IMR-90 (cell line): ENCODE data around the gene LRP1-AS. TPM values are rescaled to one million over a fixed set of nuclear protein-coding genes. Genes with fewer than 3 reads are reported as not detected.

ENCODE experiments used
- ATAC-seq: fragments of 200-7000 bp; cut with Tn5 transposase; 2 replicates; pipeline ENCODE4 v1.9.1; 2020; ENCODE audit warnings: low read depth, mild to moderate bottlenecking, moderate library complexity
- BruUV-seq: library from RNA; stranded (reverse); fragments of 400-500 nt; replicated peaks from 2 replicates; lab custom pipeline; 2021; lab: Mats Ljungman, UMichigan
- CTCF ChIA-PET: fragments of 300-600 bp; formaldehyde crosslinking; extraction: SDS; loops from one replicate; lab custom pipeline; 2021; ENCODE audit warnings: antibody characterized with exemption; lab: Yijun Ruan, JAX
- POLR2A ChIA-PET: fragments of 300-600 bp; sonication (Branson Sonifier 250); formaldehyde crosslinking; loops from one replicate; lab custom pipeline; 2022; ENCODE audit warnings: antibody characterized with exemption; ENCODE audit not compliant: unreplicated experiment; lab: Charles Lee
- DNase-seq: peaks from one replicate; pipeline ENCODE4 v3.0.0; 2013
- H2AFZ ChIP-seq: replicated peaks from 2 replicates; pipeline ENCODE3; 2013; ENCODE audit warnings: low read length, mild to moderate bottlenecking; ENCODE audit not compliant: poor library complexity
- H2AK5ac ChIP-seq: 2 replicates; pipeline ENCODE4 v1.6.1; 2013; ENCODE audit warnings: low read depth, low read length, inconsistent platforms
- H2AK9ac ChIP-seq: replicated peaks from 2 replicates; pipeline ENCODE3; 2013; ENCODE audit warnings: mild to moderate bottlenecking, low read depth, low read length, moderate library complexity; ENCODE audit not compliant: poor library complexity
- H2BK120ac ChIP-seq: 2 replicates; pipeline ENCODE4 v1.6.1; 2013; ENCODE audit warnings: low read depth, low read length, inconsistent platforms
- H2BK15ac ChIP-seq: 3 replicates; pipeline ENCODE4 v1.6.1; 2013; ENCODE audit warnings: low read depth, low read length, inconsistent platforms
- H2BK20ac ChIP-seq: 2 replicates; pipeline ENCODE4 v1.6.1; 2013; ENCODE audit warnings: low read depth, mild to moderate bottlenecking, inconsistent platforms, low read length, moderate library complexity
- H2BK5ac ChIP-seq: 2 replicates; pipeline ENCODE4 v1.6.1; 2013; ENCODE audit warnings: mild to moderate bottlenecking, low read depth, low read length, inconsistent platforms; ENCODE audit not compliant: poor library complexity, severe bottlenecking
- H3K14ac ChIP-seq: replicated peaks from 2 replicates; pipeline ENCODE4 v1.6.1; 2013; ENCODE audit warnings: low read depth, low read length, inconsistent platforms
- H3K18ac ChIP-seq: 2 replicates; pipeline ENCODE4 v1.6.1; 2013; ENCODE audit warnings: low read depth, low read length, control low read depth
- H3K23ac ChIP-seq: 2 replicates; pipeline ENCODE4 v1.6.1; 2013; ENCODE audit warnings: low read depth, low read length, inconsistent platforms
- H3K27ac ChIP-seq: 2 replicates; pipeline ENCODE4 v1.5.1; 2013; ENCODE audit warnings: mild to moderate bottlenecking, control low read depth, low read length; ENCODE audit not compliant: insufficient read depth
- H3K27me3 ChIP-seq: 2 replicates; pipeline ENCODE4 v1.6.1; 2013; ENCODE audit warnings: low read length; ENCODE audit not compliant: control insufficient read depth, insufficient read depth
- H3K36me3 ChIP-seq: 2 replicates; pipeline ENCODE4 v1.6.1; 2013; ENCODE audit warnings: low read length, mixed read lengths; ENCODE audit not compliant: control insufficient read depth, insufficient read depth
- H3K4ac ChIP-seq: 2 replicates; pipeline ENCODE4 v1.6.1; 2013; ENCODE audit warnings: low read depth, low read length, inconsistent platforms
- H3K4me1 ChIP-seq: 2 replicates; pipeline ENCODE4 v1.6.1; 2013; ENCODE audit warnings: low read length, mixed read lengths; ENCODE audit not compliant: control insufficient read depth, insufficient read depth
- H3K4me2 ChIP-seq: 2 replicates; pipeline ENCODE4 v1.6.1; 2013; ENCODE audit warnings: low read depth, mild to moderate bottlenecking, control low read depth, low read length, moderate library complexity
- H3K4me3 ChIP-seq: 2 replicates; pipeline ENCODE4 v1.5.1; 2013; ENCODE audit warnings: low read depth, mild to moderate bottlenecking, control low read depth, low read length, moderate library complexity; ENCODE audit not compliant: insufficient read depth
- H3K56ac ChIP-seq: 2 replicates; pipeline ENCODE4 v1.6.1; 2013; ENCODE audit warnings: low read length, inconsistent platforms; ENCODE audit not compliant: insufficient read depth; ENCODE audit errors: extremely low read depth
- H3K79me1 ChIP-seq, 2 experiments: 2 replicates each; pipeline ENCODE4 v1.6.1; 2013; ENCODE audit warnings: low read length in 2 of 2, inconsistent platforms in 1 of 2, low read depth in 1 of 2
- H3K9ac ChIP-seq: 2 replicates; pipeline ENCODE4 v1.6.1; 2013; ENCODE audit warnings: low read depth, low read length, control low read depth
- H3K9me1 ChIP-seq: 2 replicates; pipeline ENCODE4 v1.6.1; 2013; ENCODE audit warnings: low read length, inconsistent platforms; ENCODE audit not compliant: insufficient read depth
- H3K9me3 ChIP-seq: 2 replicates; pipeline ENCODE4 v1.6.1; 2013; ENCODE audit warnings: low read length; ENCODE audit not compliant: control insufficient read depth, insufficient read depth
- H4K20me1 ChIP-seq: 2 replicates; pipeline ENCODE4 v1.6.1; 2013; ENCODE audit warnings: low read length, inconsistent platforms; ENCODE audit not compliant: insufficient read depth
- H4K5ac ChIP-seq: 2 replicates; pipeline ENCODE4 v1.6.1; 2013; ENCODE audit warnings: mild to moderate bottlenecking, low read depth, low read length, control low read depth
- H4K8ac ChIP-seq, 2 experiments: 2 replicates each; pipeline ENCODE4 v1.6.1; 2013; ENCODE audit warnings: low read depth in 2 of 2, low read length in 2 of 2, control low read depth in 1 of 2, inconsistent platforms in 1 of 2
- H4K91ac ChIP-seq: 2 replicates; pipeline ENCODE4 v1.6.1; 2013; ENCODE audit warnings: low read depth, low read length, inconsistent platforms; ENCODE audit not compliant: insufficient read depth
- MAZ ChIP-seq: IDR thresholded peaks from 2 replicates; pipeline ENCODE4 v1.6.1; 2012; ENCODE audit warnings: low read depth, mild to moderate bottlenecking, low read length, improper control_type of control experiment, moderate library complexity, borderline replicate concordance
- WGBS, 2 experiments: methylation state at CpG; one replicate each; pipeline versions ENCODE4 v1.1.5 to v1.1.7; 2013; ENCODE audit warnings: missing lambda C conversion rate in 2 of 2; ENCODE audit not compliant: insufficient read length in 1 of 2; ENCODE audit errors: extremely low coverage in 2 of 2; 5-methylcytosine and 5-hydroxymethylcytosine counted together
- dilution Hi-C: fragments of 300-500 bp; cut with HindIII; formaldehyde crosslinking; loops from one replicate; pipeline ENCODE4 v1.14.3; 2018; ENCODE audit warnings: low sequenced_read_pairs; ENCODE audit not compliant: unreplicated experiment
- in situ Hi-C: fragments of 300-500 bp; cut with MboI; formaldehyde crosslinking; loops from 3 replicates; pipeline ENCODE4 v1.14.3; 2019; ENCODE audit warnings: low sequenced_read_pairs, inconsistent platforms, mixed read lengths
- intact Hi-C: fragments of 100-400 bp; cut with micrococcal nuclease; formaldehyde crosslinking; loops from 2 replicates; pipeline ENCODE4 v1.10.0; 2022
- polyA plus RNA-seq, 3 experiments: library from polyadenylated mRNA; depleted of rRNA; stranded (reverse); fragments of >200 nt; gene quantifications; 2 replicates each; pipeline ENCODE4 v1.2.3, GENCODE V29; 2012; ENCODE audit warnings: low replicate concordance in 1 of 3
- total RNA-seq: library from RNA; depleted of rRNA; stranded (reverse); fragments of >200 nt; gene quantifications from 2 replicates; pipeline ENCODE4 v1.2.3, GENCODE V29; 2012

Gene LRP1-AS
- total and polyA plus RNA-seq, 2 of the 4 experiments (the other 2 are of a cell fraction), result not detected

DNA sequence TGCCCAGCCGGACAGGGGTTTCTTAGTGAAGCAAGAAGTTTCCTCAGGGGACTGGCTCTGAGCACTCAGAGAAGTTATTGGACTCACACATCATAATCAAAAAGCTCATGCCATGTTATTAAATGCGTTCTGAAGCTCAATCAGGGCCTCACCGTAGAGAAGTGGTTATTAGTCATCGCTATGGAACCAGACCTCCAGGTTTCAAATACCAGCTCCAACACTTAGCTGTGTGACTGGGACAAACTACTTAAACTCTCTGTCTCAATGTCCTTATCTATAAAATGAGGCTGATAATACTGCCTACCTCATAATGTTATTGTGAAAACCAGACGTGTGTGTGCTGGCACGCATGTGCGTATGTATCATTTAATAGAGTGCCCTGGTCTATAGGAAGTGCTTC, 43.6 kb downstream of the LRP1-AS start:
- no peak overlapping the region for H3K9ac ChIP-seq
- H3K4me1 ChIP-seq, result peaks cover 3% of the 10 kb centered on the region
- H2AK9ac ChIP-seq, result peak overlapping the region; percentile 6
- no peaks in the 10 kb centered on the region for H3K27me3 ChIP-seq
- H4K20me1 ChIP-seq, result peaks cover 10% of the 10 kb centered on the region; the same call in 1 of the 2 replicates
- no peak overlapping the region for H3K56ac ChIP-seq
- BruUV-seq, result no TSS peak
- no peak overlapping the region for H3K4ac ChIP-seq
- dilution Hi-C loops (no loop called here), in situ Hi-C loops (no loop called here), intact Hi-C loops (no loop called here)
- no peak overlapping the region for H3K18ac ChIP-seq
- ChIA-PET POLR2A (interaction anchor here (1.4 kb wide), 1 partner anchor 10 kb away, joined by 4 read pairs; no protein-coding TSS in a partner anchor), CTCF (no interaction called here)
- no peak overlapping the region for H2AFZ ChIP-seq
- no peak overlapping the region for H4K5ac ChIP-seq
- no peak overlapping the region for H3K4me2 ChIP-seq
- H4K91ac ChIP-seq, result no peak overlapping the region
- DNase-seq, result no peak
- H3K9me1 ChIP-seq, result peaks cover 11% of the 10 kb centered on the region; the same call in 1 of the 2 replicates
- H3K9me3 ChIP-seq, result no peaks in the 10 kb centered on the region
- no peak overlapping the region for H3K23ac ChIP-seq
- no peak for TF ChIP-seq MAZ
- no peak overlapping the region for H4K8ac ChIP-seq
- ATAC-seq, result no peak
- no peak overlapping the region for H2BK120ac ChIP-seq
- peaks cover 9 to 36% of the 10 kb centered on the region in 2 experiments; a peak in 3 of 4 replicates for H3K79me1 ChIP-seq
- no CpG with 5 or more reads among the region's 7 CpGs for WGBS, 2 experiments
- H3K4me3 ChIP-seq, result no peak overlapping the region
- H2BK15ac ChIP-seq, result no peak overlapping the region
- no peak overlapping the region for H3K14ac ChIP-seq
- peaks cover 60% of the 10 kb centered on the region for H3K36me3 ChIP-seq
- H3K27ac ChIP-seq, result no peak overlapping the region
- H2BK20ac ChIP-seq, result no peak overlapping the region
- no peak overlapping the region for H2AK5ac ChIP-seq
- no peak overlapping the region for H2BK5ac ChIP-seq
